HUDEP-2 (cell line): Measurements from ENCODE around the gene GPSM1.

ENCODE experiments used
- DNase-seq, 76 experiments: peaks; one replicate each; lab custom pipeline; 2025; ENCODE audit not compliant: unreplicated experiment in 76 of 76; lab: John Stamatoyannopoulos, UW

The GPSM1 gene

GRCh38 chr9:136303825-136304416 lies 23.4 kb upstream of the GPSM1 start, which contains the start of gene CCDC187:
Gene CCDC187, minus strand, starts transcription at chr9:136304094. Its CDS starts 264 bp downstream, at chr9:136303830.
- DNase-seq = no peak

- DNase-seq = no peak
These were observed 22.9 kb upstream of the GPSM1 start for GRCh38 chr9:136304456-136304855.

GRCh38 chr9:136304981-136305380 lies 22.4 kb upstream of the GPSM1 start:
- DNase-seq = no peak

DNA sequence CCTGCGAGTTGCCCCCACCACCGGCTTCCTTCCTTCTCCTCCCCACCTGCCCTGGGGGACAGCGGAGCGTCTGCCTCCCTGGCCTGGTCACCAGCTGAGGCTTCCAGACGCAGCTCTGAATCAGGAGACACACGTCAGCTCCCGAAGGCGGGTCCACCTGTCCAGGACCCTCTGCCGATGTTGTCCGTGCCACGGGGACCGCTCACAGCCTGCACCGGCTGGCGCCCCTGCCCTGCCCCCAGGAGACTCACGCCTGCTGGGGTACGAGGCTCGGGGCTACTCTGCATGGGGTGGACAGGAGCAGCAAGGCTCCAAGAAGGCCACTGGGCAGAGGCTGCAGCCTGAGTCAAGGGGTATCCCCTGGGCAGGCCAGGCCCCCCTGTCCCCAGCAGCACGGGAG lies 21.5 kb upstream of the GPSM1 start:
- no peak for DNase-seq

DNA sequence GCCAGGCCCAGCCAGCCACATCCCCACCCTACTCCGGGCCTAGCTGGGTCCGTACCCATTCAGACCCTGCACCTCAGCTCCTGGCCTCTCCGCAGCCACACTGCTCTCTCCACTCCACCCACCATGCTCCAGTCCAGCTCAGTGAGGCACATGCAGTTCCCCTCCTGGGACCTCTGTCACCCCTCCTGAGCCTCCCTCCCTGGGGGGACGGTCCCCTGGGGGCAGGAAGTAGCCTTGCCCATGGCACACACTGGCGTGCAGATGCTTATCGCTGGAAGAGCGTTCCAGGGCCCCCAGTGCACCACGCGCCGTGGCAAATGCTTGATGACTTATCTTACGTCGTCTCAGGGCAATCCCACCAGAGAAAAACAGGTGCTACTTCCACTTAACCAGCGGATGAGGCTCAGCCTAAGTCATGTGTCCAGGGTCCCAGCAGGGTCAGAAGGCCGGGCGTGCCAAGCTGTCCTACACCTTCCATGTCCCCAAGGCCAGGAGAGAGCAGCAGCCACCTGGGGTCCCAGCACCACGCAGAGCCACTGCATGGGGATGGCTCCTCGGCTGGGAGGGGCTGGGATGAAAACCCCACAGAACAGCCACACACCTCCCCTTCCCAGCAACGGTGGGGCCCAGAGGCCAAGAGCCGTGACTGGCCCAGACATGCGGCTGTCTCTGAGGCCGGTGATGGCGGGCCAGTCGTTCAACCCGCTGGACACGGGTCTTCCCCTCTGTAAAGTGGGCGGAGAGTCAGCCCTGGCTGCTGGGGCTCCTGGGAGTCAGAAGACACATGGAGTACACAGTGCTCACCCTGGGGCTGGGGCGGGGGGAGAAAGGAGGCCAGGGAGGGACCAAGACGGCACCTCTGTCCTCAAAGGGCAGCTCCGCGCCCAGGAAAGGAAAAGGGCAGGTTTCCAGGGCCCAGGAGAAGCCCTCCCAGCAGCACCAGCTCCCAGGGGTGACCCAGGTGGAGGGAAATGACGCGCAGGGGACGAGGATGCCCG lies 20.8 kb upstream of the GPSM1 start:
- DNase-seq = no peak

GRCh38 chr9:136307215-136307750 lies 20.1 kb upstream of the GPSM1 start:
- DNase-seq = no peak

DNA sequence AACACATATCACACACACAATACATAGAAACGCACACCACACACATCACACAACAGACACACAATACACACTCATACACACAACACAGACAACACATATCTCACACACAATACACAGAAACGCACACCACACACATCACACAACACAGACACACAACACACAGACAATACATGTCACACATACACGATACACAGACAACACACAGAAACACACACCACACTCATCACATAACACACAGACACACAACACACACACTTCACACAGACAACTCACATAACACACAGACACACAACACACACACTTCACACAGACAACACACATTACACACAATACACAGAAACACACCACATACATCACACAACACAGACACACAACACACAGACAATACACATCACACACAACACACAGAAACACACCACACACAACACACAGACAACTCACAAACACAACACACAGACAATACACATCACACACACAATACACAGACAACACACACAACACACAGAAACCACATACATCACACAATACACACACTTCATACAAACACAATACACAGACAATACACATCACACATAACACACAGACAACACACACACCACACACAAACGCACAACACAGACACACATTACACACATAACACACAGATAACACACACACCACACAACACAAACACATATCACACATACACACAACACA lies 19.2 kb upstream of the GPSM1 start:
- DNase-seq = no peak

- DNase-seq = no peak
These were observed 18.7 kb upstream of the GPSM1 start for GRCh38 chr9:136308702-136309053.

- no peak for DNase-seq
These were observed 18.1 kb upstream of the GPSM1 start for GRCh38 chr9:136309101-136309801.

DNA sequence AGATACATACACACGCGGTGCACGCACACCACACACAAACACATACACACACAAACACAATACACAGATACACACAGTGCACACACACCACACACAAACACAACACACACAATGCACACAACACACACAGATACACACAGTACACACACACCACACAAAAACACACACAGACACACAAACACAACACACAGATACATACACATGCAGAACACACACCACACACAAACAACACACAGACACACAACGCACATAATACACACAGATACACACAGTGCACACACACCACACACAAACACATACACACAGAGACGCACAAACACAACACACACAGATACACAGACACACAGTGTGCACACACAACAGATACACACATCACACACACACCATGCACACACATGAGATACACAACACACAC lies 17.5 kb upstream of the GPSM1 start:
- no peak for DNase-seq

- DNase-seq = no peak
These were observed 16.9 kb upstream of the GPSM1 start for GRCh38 chr9:136310273-136311030.

- peak in 6 of 76 experiments; percentile 13 to 30 (median 22) for DNase-seq
These were observed 16.0 kb upstream of the GPSM1 start for GRCh38 chr9:136311051-136312008.

GRCh38 chr9:136312009-136312375 lies 15.3 kb upstream of the GPSM1 start:
- no peak for DNase-seq

- DNase-seq = peak in 35 of 76 experiments; percentile 1 to 42 (median 19)
These were observed 14.9 kb upstream of the GPSM1 start for GRCh38 chr9:136312436-136312835.

DNA sequence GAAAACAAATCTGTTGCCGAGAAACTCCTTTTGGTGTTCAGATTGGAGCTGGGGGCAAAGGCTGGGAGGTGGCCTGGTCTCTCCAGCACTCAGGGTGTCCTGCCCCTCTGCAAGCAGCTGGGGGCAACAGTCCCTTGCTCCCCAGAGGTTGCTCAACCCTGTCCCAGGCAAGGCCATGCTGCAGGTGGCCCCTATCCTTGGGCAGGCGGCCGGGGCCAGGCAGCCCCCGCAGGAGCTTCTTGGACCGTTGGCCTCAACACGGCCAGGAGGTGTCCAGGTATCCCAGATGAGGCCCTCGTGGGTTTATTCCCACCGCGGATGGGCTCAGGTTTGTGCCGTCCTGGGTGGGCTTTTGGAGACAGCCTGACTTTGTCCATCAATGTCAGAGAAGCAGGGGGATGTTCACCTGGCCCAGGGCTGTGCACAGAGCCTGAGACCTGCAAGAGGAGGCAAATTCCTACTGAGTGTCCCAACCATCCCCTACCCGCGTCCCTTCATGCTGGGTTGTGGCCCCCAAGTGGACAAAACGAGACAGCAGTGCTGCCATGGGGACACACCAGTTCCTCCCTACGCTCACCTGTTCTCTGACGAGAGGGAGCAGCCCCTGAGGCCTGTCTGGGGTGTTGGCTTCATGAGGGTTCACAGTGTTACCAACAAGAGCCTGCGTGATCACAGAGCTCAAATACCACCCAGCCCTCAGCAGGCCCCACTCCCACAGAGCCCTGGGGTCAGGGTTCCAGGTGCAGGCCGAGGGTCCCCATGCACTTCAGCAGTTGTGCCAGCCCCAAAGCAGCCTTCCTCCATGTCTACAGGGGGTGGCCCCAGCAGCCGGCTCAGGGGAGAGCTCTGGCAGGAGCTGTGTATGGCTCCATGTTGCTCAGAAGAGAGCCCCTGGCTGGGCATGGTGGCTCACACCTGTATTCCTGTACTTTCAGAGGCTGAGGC lies 14.0 kb upstream of the GPSM1 start:
- no peak for DNase-seq

- DNase-seq = no peak
These were observed 13.3 kb upstream of the GPSM1 start for GRCh38 chr9:136314056-136314416.

- no peak for DNase-seq
These were observed 12.4 kb upstream of the GPSM1 start for GRCh38 chr9:136314944-136315343.
